GM13976 (cell line): ENCODE data around the gene TMEM108.

Experiments used
- DNase-seq: peaks from one replicate; pipeline ENCODE4 v3.0.0; 2012; ENCODE audit warnings: low spot score
- in situ Hi-C: fragments of 300-500 bp; cut with MboI; formaldehyde crosslinking; loops from one replicate; pipeline ENCODE4 v1.12.0; 2022; ENCODE audit warnings: low sequenced_read_pairs, mixed read lengths, inconsistent platforms; ENCODE audit not compliant: unreplicated experiment
- TF ChIP-seq, protein P1 (sequence below): IDR thresholded peaks from 2 replicates; pipeline ENCODE4 v1.5.1; 2012; ENCODE audit warnings: borderline replicate concordance, mild to moderate bottlenecking; ENCODE audit not compliant: insufficient read depth; ENCODE audit errors: extremely low read depth, missing control alignments, control extremely low read depth

Gene TMEM108

DNA sequence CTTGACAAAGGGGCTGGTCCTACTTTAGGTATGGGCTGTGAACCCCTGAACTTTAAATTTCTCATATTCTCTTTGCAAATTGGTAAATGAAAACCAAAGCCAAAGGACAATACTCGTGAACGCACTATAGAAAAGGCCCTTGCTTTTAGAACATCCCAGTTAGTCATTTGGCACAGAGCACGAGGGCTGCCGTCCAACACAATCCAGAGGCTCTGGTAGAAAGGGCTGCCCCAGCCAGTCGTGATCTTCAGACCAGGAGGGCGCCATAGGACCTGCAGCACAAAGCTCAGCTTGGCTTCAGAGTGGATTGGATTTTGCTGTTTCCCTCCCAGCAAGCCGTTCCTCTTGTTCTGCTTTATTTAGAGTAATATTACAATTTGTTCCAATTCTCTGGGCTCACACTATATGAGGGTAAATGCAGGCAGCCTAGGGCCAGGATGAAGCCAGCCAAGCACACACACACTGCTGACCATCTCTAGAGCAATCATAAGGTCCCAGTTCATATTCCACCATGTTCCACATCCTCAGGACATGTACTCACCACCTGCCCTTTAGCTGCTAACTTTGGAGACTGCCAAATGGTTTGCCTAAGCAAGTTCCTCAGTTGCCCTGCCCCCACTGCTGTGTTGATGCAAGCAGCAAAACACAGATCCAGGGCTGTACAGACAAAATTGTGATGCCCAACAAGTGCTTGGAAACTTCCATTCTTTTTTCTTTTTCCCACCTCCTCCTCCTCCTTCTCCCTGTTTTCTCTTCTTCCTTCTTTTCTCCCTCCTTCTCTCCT, 355.7 kb downstream of the TMEM108 start:
- DNase-seq = no peak
- TF ChIP-seq, protein P1, sequence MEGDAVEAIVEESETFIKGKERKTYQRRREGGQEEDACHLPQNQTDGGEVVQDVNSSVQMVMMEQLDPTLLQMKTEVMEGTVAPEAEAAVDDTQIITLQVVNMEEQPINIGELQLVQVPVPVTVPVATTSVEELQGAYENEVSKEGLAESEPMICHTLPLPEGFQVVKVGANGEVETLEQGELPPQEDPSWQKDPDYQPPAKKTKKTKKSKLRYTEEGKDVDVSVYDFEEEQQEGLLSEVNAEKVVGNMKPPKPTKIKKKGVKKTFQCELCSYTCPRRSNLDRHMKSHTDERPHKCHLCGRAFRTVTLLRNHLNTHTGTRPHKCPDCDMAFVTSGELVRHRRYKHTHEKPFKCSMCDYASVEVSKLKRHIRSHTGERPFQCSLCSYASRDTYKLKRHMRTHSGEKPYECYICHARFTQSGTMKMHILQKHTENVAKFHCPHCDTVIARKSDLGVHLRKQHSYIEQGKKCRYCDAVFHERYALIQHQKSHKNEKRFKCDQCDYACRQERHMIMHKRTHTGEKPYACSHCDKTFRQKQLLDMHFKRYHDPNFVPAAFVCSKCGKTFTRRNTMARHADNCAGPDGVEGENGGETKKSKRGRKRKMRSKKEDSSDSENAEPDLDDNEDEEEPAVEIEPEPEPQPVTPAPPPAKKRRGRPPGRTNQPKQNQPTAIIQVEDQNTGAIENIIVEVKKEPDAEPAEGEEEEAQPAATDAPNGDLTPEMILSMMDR = no peak
- in situ Hi-C loops = loop anchor here (25.0 kb wide), 1 partner anchor 357 kb away; the partner anchor contains the start of gene TMEM108

DNA sequence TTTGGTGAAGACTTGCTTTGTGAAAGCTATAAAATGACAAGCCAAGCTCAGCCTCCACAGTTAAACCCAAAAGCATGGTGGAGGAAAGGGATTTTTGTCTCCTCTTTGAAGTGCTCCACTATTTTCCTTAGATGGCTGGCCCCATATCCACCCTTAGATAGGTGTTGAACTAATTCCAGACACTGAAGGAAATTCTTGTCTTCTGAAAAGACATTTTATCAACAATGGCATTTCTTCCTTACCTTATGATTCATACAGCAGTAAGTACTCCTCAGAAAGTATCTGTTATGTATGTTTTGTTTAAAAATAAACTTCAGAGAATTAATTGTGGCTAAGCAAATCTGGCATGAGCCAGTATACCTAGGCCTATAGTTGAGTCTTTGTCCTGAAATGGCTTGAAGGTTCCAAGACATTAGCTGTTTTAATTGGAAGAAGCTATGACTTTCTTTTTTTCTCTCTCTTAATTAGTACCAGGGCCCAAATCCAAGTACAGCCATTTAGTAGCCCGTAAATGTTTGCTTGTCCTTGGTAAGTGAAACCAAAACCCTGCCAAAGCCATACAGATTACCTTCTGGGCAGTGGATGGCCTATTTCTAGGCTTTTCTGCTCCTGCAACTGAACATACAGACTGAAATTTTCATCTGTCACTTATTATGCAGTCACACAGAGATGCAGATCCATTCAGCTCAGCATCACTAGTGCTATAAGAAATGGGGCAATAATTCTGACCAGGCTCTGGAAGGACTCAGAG, 356.5 kb downstream of the TMEM108 start:
- TF ChIP-seq, protein P1 = no peak
- DNase-seq = no peak
- in situ Hi-C loops = loop anchor here (25.0 kb wide), 1 partner anchor 357 kb away; the partner anchor contains the start of gene TMEM108

DNA sequence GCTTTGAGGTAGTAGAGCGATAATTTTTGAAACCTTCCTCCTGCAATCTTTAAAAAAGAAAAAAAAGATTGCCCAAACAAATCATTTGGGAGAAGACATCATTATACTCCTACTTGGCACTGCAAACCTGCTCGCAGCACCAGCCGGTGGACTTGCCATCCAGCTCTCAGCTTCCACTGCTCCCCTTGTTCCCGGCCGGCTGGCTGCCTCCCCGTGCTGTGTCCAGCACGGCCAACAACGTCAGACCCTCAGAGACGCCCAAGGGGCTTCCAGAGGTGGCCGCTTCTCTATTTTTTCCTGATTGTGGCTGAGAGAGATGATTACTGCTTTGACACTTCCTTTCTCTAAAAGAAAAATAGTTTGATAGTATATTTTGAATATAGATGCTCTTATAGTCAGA, 358.7 kb downstream of the TMEM108 start:
- in situ Hi-C loops = loop anchor here (25.0 kb wide), 1 partner anchor 360 kb away; the partner anchor contains the start of gene TMEM108
- TF ChIP-seq, protein P1 = no peak
- DNase-seq = no peak

DNA sequence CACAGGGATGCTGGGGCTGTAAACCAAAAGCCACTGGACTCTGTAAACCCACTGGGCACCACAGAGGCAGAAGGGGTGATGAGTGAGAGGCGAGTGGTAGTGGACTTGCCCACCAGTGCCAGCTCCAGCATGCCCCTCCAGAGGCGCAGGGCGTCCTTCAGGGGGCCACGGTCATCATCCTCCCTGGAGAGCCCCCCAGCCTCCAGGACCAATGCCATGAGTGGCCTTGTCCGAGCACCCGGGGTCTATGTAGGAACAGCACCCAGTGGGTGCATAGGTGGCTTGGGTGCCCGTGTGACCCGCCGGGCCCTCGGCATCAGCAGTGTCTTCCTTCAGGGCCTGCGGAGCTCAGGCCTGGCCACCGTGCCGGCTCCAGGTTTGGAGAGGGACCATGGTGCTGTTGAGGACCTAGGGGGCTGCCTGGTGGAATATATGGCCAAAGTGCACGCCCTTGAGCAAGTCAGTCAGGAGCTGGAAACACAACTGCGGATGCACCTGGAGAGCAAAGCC, 361.9 kb downstream of the TMEM108 start, which contains the start of gene BFSP2:
Gene BFSP2, plus strand, starts transcription at position 51 of the 510 bp plus-strand sequence. Its CDS starts 28 bp downstream, at position 79.
- TF ChIP-seq, protein P1 = no peak
- in situ Hi-C loops = no loop called here
- DNase-seq = no peak

DNA sequence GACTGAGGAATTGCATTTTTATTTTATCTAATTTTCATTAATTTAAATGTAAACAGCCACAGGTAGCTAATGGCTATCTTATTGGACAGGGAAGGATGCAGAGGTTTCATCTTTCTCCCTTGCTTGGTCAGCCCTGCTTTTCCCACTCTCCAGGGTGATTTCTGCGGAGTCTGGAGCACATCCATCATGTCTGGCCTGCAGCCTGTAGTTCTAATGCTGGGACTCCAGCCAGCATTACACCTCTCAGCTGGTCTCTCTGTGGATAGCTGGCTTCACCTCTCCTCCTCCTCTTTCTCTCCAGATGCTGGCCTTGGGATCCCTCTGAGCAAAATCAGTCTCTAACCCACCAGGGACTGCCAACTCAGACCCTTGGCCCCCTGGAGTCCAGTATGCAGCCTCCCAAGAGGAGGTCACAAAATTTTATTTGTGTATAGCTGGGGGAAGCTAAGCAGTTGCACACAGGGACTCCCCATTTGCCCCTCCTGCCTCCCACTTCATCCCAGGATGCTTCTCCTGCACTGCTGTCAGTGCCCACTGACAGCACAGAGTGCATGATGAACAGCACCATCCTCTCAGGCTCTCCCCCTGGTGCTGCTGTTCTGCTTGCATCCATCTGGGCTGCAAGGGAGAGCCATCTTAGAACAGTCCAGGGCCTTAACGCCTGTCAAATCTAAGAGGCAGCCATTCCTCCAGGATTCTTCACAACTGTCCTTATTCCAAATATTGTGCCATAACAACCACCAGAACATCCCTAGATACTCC, 363.4 kb downstream of the TMEM108 start:
- in situ Hi-C loops = no loop called here
- no peak for DNase-seq

More for the DNA sequence above, 363.4 kb downstream of the TMEM108 start:
- TF ChIP-seq, protein P1 = no peak
